D341Med (cell line): Measurements from ENCODE around the gene AGPAT3.
"Not testable (repeated sequence)": the region's sequence is repeated elsewhere in the genome, so short reads cannot be mapped to it uniquely, and the experiment has no call there.

Source experiments
- DNase-seq: peaks from one replicate; pipeline ENCODE4 v3.0.0; 2012; ENCODE audit warnings: low spot score

AGPAT3 gene

DNA sequence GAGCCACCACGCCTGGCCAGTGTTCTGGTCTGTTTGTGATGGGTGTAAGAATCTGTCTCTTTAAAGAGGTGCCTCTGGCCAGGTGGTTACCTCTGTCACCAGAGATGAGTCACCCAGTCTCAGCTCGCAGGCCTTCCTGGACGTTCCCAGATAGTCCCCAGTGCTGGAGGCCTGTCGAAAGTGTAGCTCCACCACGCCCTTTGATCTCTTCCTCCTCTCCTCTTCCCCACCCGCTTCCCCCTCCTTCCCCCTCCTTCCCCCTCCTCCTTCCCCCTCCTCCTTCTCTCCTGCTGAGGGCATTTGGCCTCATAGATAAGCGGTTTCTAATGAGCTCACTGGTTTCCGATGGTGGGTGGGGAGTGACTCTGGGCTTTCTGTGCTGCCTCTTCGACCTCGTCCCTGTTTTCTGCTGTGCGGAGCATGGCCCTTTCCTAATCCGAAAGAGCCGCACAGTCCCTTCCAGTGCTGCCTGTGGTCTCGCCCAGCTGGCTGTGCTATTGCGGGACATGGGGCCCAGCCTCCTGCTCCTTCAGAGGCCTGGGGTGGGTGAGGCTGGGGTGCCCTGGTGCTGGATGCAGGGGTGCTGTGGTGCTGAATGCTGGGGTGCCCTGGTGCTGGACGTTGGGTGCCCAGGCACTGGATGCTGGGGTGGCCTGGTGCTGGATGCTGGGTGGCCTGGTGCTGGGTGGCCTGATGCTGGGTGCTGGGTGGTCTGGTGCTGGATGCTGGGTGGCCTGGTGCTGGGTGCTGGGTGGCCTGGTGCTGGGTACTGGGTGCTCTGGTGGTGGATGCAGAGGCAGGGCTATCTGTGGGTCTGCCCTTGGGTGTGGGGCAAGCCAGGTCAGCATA is 19.2 kb downstream of the AGPAT3 start:
- peak; percentile 62 for DNase-seq

DNA sequence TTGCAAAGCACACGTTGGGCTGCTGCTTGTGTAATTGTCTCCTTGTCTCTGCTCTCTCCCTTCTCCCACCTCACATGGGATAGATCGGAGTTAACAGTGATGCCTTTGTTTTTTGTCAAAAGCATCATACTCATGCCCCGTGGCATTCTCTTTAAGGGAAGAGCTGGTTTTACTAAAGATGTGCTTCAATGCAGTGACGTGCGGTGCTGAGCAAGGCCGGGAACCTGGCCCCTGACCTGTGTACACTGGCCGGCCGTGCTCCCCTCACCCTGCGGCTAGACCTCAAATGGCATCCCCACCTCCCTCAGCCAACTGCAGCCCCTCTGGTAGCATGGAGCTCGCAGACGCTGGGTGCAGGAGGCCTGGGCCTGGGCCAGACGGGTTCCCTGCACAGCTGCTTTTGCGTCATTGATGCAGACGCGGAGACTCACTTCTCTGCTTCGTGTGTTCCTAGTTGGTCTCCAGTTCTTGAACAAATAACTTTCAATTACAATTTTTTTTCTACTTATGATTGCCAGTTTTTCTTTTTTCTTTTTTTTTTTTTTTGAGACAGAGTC is 19.9 kb downstream of the AGPAT3 start:
- no peak for DNase-seq

DNA sequence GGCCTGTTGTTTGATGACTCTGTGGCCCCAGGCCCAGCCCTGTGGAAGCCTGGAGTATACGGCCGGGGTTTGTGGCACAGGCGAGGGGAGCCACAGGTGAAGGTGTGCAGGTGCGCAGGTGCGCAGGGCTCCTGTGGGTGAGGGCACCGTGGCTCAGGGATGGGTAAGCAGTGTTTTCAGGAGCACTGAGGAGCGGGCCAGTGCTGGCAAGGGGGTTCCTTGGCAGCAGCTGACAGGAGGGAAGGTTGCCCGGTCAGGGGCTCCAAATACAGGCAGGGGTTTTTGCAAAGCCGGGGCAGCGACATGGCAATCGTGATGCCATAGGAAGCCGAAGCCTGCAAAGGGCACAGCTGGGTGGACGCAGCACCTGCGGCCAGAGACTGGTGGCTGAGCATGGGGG is 20.7 kb downstream of the AGPAT3 start:
- no peak for DNase-seq

DNA sequence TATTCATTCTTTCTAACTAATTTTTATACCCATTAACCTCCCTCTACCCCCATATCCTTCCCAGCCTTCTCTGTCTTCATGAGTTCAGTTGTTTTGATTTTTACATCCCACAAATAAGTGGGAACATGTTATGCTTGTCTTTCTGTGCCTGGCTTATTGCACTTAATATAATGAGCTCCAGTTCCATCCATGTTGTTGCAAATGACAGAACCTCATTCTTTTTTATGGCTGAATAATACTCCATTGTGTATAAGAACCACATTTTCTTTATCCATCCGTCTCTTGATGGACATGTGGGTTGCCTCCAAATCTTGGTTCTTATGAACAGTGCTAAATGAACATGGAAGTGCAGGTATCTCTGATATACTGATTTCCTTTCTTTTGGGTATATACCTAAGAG is 21.5 kb downstream of the AGPAT3 start:
- DNase-seq, result no peak

DNA sequence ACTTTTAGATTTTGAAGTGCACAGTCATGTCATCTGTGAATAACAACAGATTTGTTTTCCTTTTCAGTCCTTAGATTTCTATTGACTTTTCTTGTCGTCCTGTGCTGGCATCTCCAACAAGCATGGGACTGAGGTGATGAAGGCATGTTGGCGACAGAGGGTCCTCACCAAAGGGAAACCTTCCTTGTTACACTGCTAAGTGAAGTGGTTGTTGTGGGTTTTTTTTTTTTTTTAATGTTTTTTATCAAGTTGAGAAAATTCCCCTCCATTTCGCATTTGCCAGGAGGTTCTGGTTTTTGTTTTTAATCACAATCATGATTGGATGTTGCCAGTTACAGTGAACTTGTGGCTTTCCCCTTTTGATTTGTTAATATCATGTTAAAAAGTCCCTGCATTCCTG is 24.0 kb downstream of the AGPAT3 start:
- no peak for DNase-seq

DNA sequence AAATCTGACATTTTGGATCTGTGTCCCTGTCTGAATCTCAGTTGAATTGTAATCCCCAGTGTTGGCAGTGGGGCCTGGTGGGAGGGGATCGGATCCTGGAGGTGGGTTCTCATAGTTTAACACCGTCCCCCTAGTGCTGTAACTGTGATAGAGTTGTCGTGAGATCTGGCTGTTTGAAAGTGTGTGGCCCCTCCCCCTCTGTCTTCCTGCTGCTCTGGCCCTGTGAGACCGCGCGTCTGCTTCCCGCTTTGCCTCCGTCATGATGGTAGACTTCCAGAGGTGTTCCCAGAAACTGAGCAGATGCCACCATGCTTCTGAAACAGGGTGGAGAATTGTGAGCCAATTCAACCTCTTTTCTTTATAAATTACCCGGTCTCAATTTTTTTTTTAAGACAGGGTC is 25.0 kb downstream of the AGPAT3 start:
- no peak for DNase-seq

DNA sequence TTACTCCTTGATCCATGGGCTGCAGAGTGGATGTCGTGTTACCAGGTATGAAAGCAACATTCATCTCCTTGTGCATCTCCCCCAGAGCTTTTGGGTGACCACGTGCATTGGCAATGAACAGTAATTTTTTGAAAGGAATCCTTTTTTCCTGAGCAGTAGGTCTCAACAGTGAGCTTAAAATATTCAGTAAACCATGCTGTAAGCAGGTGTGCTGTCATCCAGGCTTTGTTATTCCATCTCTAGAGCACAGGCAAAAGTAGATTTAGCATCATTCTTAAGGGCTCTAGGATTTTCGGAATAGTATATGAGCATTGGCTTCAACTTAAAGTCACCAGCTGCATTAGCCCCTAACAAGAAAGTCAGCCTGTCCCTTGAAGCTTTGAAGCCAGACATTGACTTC is 27.3 kb downstream of the AGPAT3 start:
- no peak for DNase-seq

DNA sequence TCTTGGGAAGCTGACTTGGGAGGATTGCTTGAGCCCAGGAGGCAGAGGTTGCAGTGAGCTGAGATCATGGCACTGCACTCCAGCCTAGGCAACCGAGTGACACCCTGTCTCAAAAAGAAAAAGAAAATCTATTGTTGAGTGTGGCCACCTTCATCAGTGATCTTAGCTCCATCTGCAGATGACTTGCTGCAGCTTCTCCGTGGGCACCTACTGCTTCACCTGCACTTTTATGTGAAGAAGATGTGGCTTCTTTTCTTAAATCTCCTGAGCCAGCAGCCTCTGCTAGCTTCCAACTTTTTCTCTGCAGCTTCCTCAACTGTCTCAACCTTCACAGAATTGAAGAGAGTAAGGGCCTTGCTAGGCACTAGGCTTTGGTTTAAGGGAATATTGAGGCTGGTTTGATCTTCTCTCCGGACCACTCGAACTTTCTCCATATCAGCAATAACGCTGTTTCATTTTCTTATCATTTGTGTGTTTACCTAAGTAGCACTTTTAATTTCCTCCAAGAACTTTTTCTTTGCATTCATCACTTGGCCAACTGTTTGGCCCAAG is 28.0 kb downstream of the AGPAT3 start:
- DNase-seq, result no peak

DNA sequence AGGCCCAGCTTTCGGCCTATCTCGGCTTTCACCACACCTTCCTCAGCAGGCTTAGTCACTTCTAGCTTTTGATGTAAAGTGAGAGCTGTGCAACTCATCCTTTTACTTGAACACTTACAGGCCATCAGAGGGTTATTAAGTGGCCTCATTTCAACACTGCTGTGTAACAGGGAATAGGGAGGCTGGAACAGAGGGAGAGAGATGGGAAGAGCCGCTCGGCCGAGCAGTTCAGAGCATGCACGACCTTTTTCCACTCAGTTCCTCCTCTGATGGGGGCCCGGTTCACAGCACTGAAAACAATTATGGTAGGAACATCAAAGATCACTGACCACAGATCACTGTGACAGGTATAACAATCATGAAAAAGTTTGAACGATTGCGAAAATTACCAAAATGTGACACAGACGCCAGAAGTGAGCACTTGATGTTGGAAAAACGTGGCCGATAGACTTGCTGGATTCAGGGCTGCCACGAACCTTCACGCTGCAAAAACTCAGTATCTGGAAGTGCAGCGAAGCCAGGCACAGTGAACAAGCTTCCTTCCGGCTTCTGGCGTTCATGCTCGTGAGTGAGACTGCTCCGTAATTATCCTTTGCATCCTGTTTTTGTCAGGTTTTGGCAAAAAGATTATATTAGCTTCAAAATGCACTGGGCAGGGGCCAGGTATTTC is 28.6 kb downstream of the AGPAT3 start:
- no peak for DNase-seq

DNA sequence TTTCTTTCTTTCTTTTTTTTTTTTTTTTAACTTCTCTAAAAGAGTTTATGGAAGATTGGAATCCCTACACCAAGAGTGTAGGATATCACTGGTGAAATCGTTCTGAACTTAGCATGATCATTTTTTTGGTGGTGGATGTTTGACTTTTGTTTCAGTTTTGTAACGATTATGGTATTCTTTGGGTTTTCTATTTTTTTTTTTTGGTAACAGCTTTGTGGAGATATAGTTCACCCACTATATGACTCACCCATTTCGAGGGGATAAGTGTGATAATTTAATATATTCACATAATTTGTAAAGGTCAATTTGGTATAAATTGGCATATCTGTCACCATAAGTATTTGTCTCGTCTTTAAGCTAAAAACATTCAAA is 29.2 kb downstream of the AGPAT3 start:
- no peak for DNase-seq

DNA sequence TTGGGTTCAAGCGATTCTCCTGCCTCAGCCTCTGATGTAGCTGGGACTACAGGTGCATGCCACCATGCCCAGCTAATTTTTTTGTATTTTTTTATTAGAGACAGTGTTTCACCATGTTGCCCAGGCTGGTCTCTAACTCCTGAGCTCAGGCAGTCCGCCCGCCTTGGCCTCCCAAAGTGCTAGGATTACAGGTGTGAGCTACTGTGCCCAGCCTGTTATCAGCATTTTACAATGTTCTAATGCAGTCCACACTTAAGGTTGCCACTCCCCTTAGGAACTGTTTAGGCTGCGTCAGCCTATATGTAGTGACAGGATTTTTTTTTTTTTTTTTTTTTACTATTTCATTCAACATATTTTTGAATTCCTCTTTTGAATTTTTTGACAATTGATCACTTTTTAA is 30.2 kb downstream of the AGPAT3 start:
- DNase-seq, result no peak

DNA sequence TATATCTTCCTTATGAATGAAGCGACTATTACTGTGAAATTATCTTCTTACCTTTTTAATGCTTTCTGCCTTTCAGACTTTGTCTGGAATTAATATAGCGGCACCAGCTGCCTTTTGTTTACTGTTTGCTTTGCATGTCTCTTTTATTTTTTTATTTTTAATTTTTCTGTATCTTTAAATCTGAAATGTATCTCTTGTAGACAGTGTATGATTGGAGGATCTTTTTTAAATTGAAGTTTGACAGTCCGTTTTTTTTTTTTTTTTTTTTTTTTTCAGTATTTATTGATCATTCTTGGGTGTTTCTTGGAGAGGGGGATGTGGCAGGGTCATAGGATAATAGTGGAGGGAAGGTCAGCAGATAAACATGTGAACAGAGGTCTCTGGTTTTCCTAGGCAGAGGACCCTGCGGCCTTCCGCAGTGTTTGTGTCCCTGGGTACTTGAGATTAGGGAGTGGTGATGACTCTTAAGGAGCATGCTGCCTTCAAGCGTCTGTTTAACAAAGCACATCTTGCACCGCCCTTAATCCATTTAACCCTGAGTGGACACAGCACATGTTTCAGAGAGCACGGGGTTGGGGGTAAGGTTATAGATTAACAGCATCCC is 31.8 kb downstream of the AGPAT3 start:
- DNase-seq, result not testable (repeated sequence)

DNA sequence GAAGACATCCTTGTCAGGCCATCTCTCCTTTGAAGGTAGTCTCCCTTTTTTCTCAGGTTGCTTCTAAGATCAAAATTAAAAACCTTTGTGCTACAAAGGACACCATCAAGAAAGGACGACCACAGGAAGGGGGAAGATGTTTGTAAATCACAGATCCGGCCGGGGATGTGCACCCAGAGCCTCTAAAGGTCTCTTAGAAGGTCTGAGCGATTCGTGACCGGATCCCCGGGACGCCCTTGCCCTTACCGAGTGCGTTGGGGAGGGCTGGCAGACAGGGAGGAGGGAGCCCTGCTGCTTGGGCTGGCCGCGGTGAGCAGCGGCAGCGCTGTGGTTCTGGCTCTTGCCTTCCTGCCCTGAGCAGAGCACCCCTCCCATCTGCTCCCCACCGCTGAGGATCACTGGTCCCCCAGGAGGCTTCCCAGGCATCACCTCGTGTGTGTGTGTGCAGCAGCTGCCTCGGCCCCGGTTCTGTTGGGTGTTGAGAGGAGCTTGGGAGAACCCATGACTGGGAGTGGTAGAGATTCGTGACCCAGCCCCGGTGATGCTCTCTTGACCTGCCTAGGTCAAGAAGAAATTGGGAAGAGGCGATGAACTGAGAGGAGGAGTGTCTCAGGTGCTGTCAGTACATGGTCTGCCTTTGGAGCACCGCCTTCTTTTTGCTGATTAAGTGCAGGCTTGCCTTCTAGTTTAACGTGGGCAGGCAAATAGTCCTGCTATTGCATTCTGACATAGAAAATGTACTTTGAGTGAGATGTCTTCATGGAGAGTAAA is 34.5 kb downstream of the AGPAT3 start:
- DNase-seq, result no peak

DNA sequence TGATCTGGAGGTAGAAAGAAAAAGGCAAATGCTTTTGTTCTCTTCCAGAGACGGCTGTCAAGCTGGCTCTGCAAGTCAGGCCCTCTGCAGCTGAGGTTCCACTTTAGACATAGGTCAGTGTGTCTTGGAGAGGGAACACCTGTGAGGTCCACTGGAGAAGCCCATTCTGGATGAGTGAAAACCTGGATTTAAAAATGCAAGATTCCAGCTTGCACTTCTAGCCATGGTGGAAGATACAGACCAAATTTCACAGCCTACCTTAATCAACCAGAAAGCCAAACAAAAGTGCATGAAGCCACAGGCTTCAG is 35.0 kb downstream of the AGPAT3 start:
- no peak for DNase-seq

DNA sequence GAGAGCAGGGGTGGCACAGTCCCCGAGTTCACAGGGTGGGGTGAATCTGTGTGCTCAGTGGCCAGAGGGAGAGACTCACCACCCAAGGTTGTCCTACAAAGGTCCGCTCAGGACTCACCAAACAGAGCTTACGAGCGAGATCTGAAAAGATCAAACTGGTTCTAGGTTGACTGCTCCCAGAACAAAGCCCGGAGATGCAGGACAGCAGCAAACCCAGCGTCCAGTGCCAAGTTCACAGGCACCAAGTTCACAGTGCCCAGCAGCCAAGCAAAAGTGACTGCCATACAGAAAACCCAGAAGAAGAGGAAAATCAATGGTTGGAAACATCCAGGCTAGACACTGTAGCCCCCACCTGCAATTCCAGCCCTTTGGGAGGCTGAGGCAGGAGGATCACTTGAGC is 35.7 kb downstream of the AGPAT3 start:
- DNase-seq, result no peak

DNA sequence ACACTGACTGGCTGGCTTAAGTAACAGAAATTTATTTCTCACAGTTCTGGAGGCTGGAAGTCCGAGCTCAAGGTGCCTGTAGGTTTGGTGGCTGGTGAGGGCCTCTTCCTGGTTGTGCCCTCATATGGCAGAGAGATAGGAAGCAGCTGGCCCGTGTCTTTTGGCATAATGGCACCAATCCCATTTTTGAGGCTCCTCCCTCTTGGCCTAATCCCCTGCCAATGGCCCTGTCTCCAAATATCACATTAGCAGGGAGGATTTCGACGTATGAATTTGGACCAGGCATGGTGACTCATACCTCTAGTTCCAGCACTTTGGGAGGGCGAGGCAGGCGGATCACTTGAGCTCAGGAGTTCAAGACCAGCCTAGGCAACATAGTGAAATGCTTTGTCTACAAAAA is 37.4 kb downstream of the AGPAT3 start:
- peak; percentile 49 for DNase-seq

DNA sequence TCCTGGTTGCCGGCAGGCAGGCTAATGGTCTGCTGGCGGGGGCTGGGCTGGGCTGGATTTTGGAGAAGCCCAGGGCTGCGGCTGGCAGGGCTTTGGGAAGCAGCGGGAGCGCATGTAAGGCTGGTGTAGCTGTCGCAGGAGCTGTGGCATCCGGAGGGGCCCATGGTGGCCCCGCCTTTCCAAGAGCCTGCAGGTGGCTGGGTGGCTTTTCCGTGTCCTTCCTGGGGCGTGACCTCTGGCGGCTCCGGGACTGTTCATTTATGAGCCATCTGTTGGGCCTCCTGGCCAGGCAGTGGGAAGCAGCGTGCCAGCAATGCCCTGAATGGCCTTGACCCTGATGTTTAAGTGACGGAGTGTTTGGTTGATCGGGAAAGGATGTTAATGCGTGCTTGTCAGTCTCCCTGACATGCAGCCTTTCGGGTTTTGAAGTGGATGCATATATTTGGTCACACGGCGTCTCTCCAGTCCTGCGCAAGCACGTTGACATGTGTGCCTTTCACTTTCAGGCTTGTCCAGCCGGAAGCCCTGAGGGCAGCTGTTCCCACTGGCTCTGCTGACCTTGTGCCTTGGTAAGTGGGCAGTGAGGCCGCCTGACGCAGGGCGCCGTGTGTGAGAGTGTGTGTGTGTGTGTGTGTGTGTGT is 38.5 kb downstream of the AGPAT3 start:
- no peak for DNase-seq

DNA sequence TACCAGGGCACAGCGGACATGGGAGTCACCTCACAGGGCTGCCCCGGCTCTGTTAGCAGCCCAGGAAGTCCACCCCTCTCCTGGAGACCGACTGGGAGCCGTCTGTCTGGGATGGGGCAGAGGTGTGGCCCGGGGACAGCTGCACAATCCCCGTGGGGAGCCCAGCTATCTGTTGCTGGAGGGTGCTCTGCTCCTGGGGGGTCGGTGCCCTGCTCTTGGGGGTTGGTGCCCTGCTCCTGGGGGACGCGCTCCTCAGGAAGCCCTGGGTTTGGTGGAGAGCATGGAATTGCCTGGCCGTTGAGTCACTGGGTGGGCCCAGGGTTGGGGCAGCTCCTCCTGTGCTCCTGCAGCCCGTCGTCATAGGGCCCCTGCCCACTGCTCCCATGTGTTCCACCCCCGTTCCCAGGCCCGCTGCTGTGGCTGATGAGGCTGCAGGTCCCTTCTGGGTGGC is 39.3 kb downstream of the AGPAT3 start:
- DNase-seq, result no peak

DNA sequence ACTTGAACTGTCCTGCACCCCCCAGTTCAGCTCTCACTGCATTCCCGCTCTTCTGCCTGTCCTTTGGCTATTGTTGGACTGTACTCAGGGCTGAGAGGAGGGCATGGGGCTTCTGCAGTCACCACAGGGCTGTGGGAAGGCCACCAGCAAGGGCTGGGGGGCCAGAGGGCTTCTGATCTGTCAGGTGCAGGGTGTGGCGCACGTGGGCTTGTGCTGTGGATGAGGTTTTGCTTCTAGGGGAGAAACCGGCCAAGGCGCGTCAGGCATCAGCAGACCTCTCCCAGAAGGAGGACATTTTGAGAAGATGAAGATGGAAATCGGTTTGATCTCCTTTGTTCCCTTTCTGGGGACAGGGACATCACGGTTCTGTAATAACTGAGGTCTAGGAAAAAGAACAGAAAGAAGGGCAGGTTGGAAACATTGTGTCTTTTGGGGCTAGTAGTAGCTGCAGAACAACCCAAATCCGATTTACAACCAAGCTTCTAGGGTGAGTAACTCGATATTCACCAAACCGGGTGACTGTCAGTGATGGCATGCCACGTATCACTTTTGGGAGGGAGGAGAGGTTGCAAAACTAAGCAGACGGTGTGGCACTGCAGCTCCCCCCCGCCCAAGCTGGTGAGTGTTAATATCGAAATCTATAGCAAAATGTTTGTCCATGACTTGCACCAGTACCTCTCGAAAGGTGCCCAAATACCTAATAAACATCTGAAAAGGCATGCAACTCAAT is 40.9 kb downstream of the AGPAT3 start:
- no peak for DNase-seq

DNA sequence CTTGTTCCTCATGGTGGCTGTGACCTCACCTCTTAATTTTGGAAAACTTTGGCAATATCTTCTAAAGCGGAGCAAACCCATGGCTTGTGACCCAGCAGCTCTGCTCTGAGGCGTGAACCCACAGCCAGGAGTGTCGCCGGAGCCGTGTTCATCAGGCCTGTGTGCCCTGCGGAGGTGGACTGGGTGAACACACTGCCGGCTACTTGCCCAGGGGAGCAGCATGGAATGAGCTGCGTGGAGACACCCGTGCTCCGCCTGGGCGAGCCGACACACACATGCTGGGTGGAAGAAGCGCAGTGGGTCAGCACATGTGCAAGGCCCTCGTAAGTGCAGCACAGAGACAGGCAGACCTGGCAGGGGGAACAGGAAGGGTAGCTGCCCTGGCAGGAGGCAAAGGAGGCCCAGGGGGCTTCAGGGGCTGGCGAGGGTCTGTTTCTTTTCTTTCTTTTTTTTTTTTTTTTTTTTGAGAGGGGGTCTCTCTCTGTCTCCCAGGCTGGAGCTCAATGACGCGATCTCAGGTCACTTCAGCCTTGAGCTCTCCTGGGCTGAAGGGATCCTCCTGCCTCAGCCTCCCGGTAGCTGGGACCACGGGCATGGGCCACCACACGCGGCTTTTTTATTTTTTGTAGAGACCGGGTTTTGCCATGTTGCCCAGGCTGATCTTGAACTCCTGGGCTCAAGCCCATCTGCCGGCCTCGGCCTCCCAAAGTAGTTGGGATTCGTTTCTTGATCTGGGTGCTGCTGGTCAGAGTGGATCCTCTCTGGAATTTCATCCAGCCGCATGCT is 41.8 kb downstream of the AGPAT3 start:
- no peak for DNase-seq
